ENCODE data around the gene EFNA5. TPM values are rescaled to one million over a fixed set of nuclear protein-coding genes. Genes with fewer than 3 reads are reported as not detected.
A peak's percentile ranks its signal among the peaks of the same experiment; 100 is the strongest.

Gene EFNA5
- polyA plus RNA-seq, 1 donor (not counting 4 experiments of a cell fraction or from before 2014, with no cell fraction given): 4.8 TPM

DNA sequence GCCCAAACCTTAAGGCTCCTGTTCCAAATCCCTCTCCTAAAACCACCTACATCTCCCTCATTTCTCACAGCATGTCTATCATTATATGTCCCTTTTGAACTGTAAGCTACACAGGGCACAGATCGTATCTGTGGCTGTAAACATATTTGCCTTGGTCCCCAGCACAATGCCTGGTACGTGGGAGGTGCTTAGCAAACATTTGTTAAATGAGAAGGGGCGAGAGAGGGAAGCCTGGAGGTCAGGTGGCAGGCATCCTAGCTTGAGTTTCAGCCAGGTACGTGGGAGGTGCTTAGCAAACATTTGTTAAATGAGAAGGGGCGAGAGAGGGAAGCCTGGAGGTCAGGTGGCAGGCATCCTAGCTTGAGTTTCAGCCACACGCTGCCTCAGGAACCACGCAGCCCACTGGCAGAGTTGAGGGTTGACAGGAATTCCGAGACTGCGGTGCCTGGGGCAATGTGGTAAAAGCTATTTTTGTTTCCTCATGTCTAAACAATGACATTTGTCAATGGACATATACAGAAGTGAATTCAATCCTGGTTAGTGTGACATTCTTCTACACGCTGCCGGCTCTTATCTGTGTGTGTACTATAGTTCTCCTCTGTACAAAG, 113.6 kb downstream of the EFNA5 start:
- dilution Hi-C loops (cut with MboI; ENCODE audit: extremely low pct_ligation_motif_present, low sequenced_read_pairs): no loop called here
- Histone ChIP-seq H4K20me1 (ENCODE audit: control insufficient read depth, extremely low read depth, insufficient read depth, low read length) (no peaks in the 10 kb centered on the region), H3K9me1 (ENCODE audit: control insufficient read depth, extremely low read depth, insufficient read depth, low read length) (no peaks in the 10 kb centered on the region), H2AFZ (ENCODE audit: control insufficient read depth, low read length) (no peak overlapping the region), H3K9me3 (ENCODE audit: control insufficient read depth, low read depth, low read length) (no peaks in the 10 kb centered on the region), H3K4me1 (ENCODE audit: control insufficient read depth, extremely low read depth, insufficient read depth, low read length) (peaks cover 39% of the 10 kb centered on the region), H3K79me2 (ENCODE audit: control insufficient read depth, insufficient read depth, low read length) (peaks cover 12% of the 10 kb centered on the region), H3K36me3 (ENCODE audit: control insufficient read depth in 2 of 2, extremely low read depth in 1 of 2, insufficient read depth in 2 of 2, low read length in 2 of 2) (no peaks in the 10 kb centered on the region), H3K9ac (ENCODE audit: control insufficient read depth, extremely low read depth, insufficient read depth, low read length) (peak overlapping the region; percentile 18), H3K4me3 (ENCODE audit: control insufficient read depth in 2 of 3, extremely low read depth in 1 of 3, insufficient read depth in 2 of 3, low read depth in 1 of 3, low read length in 3 of 3) (no peak overlapping the region), H3K4me2 (ENCODE audit: control insufficient read depth, extremely low read depth, insufficient read depth, low read depth, low read length) (peak overlapping the region; percentile 37), H3K27ac (ENCODE audit: control insufficient read depth, insufficient read depth, low read length) (no peak overlapping the region), H3K27me3 (ENCODE audit: control insufficient read depth, extremely low read depth, insufficient read depth, low read length) (no peaks in the 10 kb centered on the region)
- TF ChIP-seq, protein P1, sequence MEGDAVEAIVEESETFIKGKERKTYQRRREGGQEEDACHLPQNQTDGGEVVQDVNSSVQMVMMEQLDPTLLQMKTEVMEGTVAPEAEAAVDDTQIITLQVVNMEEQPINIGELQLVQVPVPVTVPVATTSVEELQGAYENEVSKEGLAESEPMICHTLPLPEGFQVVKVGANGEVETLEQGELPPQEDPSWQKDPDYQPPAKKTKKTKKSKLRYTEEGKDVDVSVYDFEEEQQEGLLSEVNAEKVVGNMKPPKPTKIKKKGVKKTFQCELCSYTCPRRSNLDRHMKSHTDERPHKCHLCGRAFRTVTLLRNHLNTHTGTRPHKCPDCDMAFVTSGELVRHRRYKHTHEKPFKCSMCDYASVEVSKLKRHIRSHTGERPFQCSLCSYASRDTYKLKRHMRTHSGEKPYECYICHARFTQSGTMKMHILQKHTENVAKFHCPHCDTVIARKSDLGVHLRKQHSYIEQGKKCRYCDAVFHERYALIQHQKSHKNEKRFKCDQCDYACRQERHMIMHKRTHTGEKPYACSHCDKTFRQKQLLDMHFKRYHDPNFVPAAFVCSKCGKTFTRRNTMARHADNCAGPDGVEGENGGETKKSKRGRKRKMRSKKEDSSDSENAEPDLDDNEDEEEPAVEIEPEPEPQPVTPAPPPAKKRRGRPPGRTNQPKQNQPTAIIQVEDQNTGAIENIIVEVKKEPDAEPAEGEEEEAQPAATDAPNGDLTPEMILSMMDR (optimal IDR thresholded peaks at IDR 0.05 in 1 of 3, IDR thresholded peaks at IDR 0.05 in 1 of 3, conservative IDR thresholded peaks at IDR 0.05 in 1 of 3; ENCODE audit: extremely low read depth in 1 of 3, insufficient read depth in 2 of 3, low read length in 3 of 3): peak in 1 of 3 experiments; percentile 7
- no peak for TF ChIP-seq EZH2 (IDR thresholded peaks at IDR 0.05; ENCODE audit: low read length)
- FAIRE-seq: peak; percentile 79
- DNase-seq (ENCODE audit: low read depth, low spot score): peak; percentile 61

- H3K4me1 ChIP-seq (ENCODE audit: control insufficient read depth, extremely low read depth, insufficient read depth, low read length): peaks cover 39% of the 10 kb centered on the region
- dilution Hi-C loops (cut with MboI; ENCODE audit: extremely low pct_ligation_motif_present, low sequenced_read_pairs): no loop called here
- peaks cover 12% of the 10 kb centered on the region for H3K79me2 ChIP-seq (ENCODE audit: control insufficient read depth, insufficient read depth, low read length)
- no peaks in the 10 kb centered on the region for H3K36me3 ChIP-seq (ENCODE audit: control insufficient read depth in 2 of 2, extremely low read depth in 1 of 2, insufficient read depth in 2 of 2, low read length in 2 of 2)
- FAIRE-seq (no peak), DNase-seq (ENCODE audit: low read depth, low spot score) (no peak)
- H3K9ac ChIP-seq (ENCODE audit: control insufficient read depth, extremely low read depth, insufficient read depth, low read length): no peak overlapping the region
- H3K27me3 ChIP-seq (ENCODE audit: control insufficient read depth, extremely low read depth, insufficient read depth, low read length): no peaks in the 10 kb centered on the region
- H3K4me2 ChIP-seq (ENCODE audit: control insufficient read depth, extremely low read depth, insufficient read depth, low read depth, low read length): peak overlapping the region; percentile 37
- no peaks in the 10 kb centered on the region for H3K9me3 ChIP-seq (ENCODE audit: control insufficient read depth, low read depth, low read length)
- no peak overlapping the region for H3K4me3 ChIP-seq (ENCODE audit: control insufficient read depth in 2 of 3, extremely low read depth in 1 of 3, insufficient read depth in 2 of 3, low read depth in 1 of 3, low read length in 3 of 3)
- H3K9me1 ChIP-seq (ENCODE audit: control insufficient read depth, extremely low read depth, insufficient read depth, low read length): no peaks in the 10 kb centered on the region
- H3K27ac ChIP-seq (ENCODE audit: control insufficient read depth, insufficient read depth, low read length): no peak overlapping the region
- no peak overlapping the region for H2AFZ ChIP-seq (ENCODE audit: control insufficient read depth, low read length)
- no peak for TF ChIP-seq EZH2 (IDR thresholded peaks at IDR 0.05; ENCODE audit: low read length)
- TF ChIP-seq, protein P1 (optimal IDR thresholded peaks at IDR 0.05 in 1 of 3, IDR thresholded peaks at IDR 0.05 in 1 of 3, conservative IDR thresholded peaks at IDR 0.05 in 1 of 3; ENCODE audit: extremely low read depth in 1 of 3, insufficient read depth in 2 of 3, low read length in 3 of 3): no peak
- H4K20me1 ChIP-seq (ENCODE audit: control insufficient read depth, extremely low read depth, insufficient read depth, low read length): no peaks in the 10 kb centered on the region
Measured at GRCh38 chr5:107556575-107556974, 114.2 kb downstream of the EFNA5 start.

All from keratinocyte (primary cell).